NCI-H187 treated with DMSO at 0.1 percent for 48 hours (cell line): ENCODE results near the gene ACSF3.
"Not testable (repeated sequence)": the region's sequence is repeated elsewhere in the genome, so short reads cannot be mapped to it uniquely, and the experiment has no call there.

Experiments
- DNase-seq: peaks from one replicate; lab custom pipeline; 2025; lab: John Stamatoyannopoulos, UW

Gene ACSF3

DNA sequence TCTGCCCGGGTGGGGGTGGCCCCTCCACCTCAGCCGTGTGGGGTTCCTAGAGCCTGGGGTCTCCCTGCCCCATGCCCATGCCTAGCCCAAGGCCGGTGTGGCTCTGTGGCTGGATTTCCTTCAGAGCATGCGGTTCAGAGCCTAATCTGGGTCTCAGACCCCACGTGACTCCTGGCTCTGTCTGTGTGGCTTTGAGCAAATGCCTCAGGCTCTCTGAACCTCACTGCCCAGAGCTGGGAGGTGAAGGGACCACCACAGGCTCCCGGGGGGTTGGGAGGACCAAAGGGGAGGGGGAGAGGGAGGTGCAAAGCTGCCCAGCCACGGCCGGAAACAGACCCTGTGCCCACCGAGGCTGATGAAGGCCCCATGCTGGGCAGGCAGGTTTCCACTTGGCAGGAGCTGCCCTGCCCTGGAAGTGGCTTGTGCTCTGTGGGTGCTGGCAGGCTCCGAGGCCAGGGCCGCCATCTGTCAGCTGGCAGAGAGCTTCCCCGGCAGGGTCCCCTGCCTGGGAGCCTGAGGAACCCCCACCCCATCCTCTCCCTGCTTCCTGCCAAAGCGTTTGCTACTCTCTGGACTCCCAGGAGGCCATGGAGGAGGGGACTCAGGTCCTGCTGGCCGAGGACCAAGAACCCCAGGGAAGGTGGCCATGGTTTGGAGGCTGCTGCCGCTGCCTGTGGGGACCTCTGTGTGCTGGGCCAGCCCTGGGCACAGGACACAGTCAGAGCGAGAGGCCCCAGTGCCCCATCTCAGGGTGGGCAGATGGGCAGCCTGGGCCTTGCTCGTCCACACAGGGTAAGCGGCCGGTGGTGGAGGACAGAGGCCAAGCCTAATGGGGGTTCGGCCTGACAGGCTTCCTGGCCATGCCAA lies 81.9 kb downstream of the ACSF3 start:
- DNase-seq, result no peak

GRCh38 chr16:89176147-89176690 lies 82.6 kb downstream of the ACSF3 start:
- DNase-seq, result no peak

- no peak for DNase-seq
Measured at GRCh38 chr16:89176717-89177116, 83.1 kb downstream of the ACSF3 start.

- DNase-seq, result no peak
Measured at GRCh38 chr16:89177501-89177900, 83.8 kb downstream of the ACSF3 start.

DNA sequence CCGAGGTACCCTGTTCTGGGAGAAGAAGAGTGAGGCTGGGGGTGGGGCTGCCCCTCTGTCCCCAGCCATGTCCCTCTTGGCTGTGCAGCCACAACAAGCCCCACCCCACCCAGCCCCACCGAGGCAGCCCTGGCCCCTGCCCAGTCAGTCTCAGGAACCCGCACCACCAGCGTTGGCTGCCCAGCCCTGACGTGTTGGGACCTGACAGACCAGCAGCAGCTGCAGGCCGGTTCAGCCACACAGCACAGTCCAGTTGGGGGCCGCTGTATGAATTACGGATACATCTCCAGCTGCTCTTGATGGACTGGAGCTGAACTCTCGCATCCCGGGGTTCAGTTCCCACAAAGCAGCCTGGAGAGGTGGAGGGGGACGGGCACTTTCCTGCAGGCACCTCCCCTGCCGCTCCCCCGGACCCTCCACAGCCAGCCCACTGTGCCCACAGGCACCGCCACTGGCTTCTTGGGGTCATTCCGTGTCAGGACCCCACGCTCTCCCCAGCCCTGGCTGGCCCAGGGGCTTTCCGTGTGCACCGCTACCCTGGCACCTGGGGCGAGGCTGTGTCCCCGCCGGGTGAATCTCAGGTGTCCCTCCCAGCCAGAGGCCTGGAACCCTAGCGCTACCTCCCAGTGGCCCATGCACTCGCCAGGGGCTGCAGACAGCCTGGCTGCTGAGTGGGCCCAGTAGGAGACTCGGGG lies 84.9 kb downstream of the ACSF3 start:
- no peak for DNase-seq

DNA sequence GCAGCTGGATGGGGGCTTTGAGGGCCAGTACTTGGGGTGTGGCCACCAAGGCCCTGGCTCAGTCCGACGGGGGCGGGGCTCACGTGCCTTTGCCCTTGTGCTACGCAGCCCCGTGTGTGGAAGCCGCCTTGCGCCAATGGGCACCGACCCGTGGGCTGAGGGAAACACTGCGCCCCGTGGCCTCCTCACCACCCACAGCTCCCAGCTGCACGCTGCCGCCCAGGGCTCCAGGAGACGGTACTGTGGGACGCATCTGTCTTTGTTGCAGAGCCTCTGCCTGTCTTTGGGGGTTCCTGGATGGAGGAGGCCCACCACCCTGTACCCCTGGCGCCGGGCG lies 85.5 kb downstream of the ACSF3 start:
- no peak for DNase-seq

DNA sequence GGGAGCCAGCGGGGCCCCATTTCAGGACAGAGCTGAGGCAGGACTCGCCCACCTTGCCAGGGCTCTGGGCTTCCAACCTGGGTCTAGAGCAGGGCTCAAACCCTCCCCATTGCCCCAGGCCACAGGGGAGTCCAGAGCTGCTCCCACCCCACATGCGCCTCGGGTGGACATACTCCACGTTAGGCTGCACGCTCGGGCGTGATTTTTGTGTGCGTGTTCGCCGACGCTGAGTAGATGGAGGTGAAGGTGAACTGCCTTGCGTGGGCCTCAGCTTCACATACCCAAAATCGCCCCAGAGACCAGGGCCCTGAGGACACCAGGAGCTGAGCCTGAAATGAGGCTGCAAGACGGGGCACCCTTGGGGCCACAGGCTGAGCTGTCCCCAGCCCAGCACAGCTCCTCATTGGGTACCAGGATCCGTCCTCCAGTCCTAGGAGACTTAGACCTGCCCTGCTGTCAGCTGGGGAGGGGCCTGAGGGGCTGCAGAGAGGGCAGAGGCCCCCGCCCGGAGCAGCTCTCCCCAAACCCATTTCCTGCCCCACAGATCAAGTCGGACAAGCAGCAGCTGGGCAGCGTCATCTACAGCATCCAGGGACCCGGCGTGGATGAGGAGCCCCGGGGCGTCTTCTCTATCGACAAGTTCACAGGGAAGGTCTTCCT lies 86.1 kb downstream of the ACSF3 start:
- DNase-seq, result no peak

DNA sequence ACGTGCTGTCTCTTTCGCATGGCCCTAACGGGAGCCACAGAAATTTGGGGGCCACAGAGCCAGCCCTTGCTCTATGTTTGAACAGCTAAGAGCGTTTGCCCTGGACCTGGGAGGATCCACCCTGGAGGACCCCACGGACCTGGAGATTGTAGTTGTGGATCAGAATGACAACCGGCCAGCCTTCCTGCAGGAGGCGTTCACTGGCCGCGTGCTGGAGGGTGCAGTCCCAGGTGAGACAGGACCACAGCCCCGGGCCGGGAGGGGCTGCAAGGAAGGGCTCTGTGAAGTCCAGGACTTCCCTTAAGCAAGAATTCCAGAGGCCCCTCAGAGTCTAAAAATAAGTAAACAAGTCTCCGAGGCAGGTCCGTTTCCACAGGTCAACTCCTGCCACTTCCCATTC lies 89.8 kb downstream of the ACSF3 start:
- no peak for DNase-seq

DNA sequence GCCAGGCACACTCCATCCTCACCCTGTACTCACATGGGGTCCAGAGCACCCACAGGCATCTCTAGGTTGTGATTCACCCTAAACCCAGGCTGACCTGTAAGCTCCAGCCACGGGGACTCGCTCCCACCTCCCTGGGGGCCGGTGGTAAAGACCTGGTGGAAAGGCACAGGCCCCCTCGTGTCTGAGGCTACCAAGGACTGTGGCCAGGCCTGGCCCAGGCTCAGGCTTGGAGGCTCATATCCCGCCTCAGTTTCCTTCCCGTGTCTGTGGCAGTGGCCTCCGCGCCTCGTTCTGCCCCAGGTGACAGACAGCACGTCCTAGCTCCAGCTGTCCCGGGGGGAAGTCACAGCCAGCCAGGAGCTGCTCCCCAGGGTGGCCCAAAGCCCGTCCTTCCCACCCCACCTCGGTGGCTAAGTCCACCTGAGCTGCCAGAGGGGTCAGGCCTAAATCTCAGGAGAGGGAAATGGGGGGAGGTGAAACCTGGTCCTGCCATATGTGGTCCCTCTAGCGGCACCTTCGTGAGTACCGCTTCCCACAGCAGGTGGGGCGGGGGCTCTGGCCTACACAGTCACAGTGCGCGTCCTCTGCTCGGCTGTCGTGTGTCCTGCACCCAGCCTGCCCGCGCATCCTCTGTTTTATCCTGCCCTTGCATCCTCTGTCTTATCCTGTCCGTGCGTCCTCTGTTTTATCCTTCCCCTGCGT lies 90.5 kb downstream of the ACSF3 start:
- no peak for DNase-seq

DNA sequence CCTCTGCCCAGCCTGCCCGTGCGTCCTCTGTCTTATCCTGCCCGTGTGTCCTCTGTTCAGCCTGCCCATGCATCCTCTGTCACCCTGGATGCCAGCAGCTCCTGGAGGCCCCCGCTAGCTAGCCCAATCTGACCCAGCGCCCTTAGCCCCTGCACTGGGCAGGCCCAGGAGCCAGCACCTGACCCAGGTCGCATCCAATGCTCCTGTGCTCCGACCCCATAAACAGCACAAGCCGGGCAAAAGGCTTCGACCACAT lies 91.0 kb downstream of the ACSF3 start:
- no peak for DNase-seq

DNA sequence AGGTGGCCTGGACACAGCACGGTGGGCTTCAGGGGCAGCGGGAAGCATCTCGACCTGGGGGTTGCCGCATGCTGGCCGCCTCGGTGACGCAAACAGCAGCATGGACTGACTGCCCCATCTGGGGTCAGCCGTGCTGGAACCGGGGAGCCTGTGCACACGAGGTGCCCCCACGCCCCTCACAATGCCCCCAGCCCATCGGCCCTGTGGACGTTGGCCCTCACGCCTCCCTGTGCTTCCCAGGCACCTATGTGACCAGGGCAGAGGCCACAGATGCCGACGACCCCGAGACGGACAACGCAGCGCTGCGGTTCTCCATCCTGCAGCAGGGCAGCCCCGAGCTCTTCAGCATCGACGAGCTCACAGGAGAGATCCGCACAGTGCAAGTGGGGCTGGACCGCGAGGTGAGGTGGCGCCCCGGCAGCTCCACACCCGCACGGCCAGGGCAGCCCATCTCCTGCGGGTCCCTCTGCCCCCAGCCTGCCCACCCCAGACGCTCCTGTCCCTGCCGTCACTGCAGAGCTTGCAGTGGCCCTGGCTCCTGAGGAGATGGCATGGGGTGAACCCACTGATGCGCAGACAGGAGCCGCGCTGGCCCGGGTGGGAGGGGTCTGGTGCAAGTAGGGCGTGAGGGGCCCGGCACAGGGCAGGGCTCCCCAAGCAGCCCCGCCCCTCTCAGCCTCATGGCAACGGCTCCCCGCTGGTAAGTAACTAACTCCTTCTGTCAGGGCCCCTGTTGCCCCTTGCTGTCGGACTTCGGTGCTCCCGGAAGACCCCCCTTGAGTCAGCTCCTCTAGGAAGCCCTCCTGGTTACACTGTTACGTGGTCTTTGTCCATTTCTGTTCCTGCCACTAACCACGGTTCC lies 91.5 kb downstream of the ACSF3 start:
- DNase-seq, result no peak

DNA sequence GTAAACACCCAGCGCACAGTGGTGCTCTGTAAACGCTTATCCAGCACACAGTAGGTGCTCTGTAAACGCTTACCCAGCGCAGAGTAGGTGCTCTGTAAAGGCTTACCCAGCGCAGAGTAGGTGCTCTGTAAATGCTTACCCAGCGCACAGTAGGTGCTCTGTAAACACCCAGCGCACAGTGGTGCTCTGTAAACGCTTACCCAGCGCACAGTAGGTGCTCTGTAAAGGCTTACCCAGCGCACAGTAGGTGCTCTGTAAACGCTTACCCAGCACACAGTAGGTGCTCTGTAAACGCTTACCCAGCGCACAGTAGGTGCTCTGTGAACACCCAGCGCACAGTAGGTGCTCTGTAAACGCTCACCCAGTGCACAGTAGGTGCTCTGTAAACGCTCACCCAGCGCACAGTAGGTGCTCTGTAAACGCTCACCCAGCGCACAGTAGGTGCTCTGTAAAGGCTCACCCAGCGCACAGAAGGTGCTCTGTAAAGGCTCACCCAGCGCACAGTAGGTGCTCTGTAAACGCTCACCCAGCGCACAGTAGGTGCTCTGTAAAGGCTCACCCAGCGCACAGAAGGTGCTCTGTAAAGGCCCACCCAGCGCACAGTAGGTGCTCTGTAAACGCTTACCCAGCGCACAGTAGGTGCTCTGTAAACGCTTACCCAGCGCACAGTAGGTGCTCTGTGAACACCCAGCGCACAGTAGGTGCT lies 92.4 kb downstream of the ACSF3 start:
- not testable (repeated sequence) for DNase-seq

DNA sequence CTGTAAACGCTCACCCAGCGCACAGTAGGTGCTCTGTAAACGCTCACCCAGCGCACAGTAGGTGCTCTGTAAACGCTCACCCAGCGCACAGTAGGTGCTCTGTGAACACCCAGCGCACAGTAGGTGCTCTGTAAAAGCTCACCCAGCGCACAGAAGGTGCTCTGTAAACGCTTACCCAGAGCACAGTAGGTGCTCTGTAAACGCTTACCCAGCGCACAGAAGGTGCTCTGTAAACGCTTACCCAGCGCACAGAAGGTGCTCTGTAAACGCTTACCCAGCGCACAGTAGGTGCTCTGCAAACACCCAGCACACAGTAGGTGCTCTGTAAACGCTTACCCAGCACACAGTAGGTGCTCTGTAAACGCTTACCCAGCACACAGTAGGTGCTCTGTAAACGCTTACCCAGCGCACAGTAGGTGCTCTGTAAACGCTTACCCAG lies 93.0 kb downstream of the ACSF3 start:
- DNase-seq, result not testable (repeated sequence)

DNA sequence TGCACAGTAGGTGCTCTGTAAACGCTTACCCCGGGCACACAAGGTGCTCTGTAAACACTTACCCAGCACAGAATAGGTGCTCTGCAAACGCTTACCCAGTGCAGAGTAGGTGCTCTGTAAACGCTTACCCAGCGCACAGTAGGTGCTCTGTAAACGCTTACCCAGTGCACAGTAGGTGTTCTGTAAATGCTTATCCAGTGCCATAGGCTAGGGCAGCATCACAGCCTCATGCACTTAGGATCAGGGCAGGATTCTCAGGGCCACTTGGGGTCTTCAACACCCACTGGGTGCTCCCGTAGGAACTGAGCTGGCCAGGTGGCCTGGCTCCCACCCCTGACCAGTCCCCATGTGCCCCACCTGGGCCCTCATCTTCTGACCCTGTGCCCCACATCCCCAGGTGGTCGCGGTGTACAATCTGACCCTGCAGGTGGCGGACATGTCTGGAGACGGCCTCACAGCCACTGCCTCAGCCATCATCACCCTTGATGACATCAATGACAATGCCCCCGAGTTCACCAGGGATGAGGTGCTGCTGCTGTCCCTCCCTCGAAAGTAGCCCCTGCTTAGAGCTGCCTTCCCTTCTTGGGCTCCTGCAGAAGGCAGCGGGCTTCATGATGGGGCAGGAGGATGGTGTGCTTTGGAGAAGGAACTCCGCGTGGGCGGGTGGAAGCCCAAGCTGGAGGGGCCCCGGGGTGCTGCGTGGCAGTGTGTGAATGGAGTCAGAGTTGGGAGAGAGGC lies 93.5 kb downstream of the ACSF3 start:
- no peak for DNase-seq

GRCh38 chr16:89187770-89188392 lies 94.2 kb downstream of the ACSF3 start:
- no peak for DNase-seq

DNA sequence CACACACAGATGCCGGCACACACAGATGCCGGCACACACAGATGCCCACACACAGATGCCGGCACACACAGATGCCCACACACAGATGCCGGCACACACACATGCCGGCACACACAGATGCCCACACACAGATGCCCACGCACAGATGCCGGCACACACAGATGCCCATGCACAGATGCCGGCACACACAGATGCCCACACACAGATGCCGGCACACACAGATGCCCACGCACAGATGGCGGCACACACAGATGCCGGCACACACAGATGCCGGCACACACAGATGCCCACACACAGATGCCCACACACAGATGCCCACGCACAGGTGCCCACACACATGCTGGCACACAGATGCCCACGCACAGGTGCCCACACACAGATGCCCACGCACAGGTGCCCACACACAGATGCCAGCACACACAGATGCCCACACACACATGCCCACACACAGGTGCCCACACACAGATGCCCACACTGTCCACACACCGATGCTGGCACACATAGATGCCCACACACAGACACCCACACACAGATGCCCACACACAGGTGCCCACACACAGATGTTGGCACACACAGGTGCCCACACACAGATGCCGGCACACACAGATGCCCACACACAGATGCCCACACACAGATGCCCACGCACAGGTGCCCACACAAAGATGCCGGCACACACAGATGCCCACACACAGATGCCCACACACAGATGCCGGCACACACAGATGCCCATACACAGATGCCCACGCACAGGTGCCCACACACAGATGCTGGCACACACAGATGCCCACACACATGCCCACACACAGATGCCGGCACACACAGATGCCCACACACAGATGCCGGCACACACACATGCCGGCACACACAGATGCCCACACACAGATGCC lies 95.1 kb downstream of the ACSF3 start:
- DNase-seq, result not testable (repeated sequence)

DNA sequence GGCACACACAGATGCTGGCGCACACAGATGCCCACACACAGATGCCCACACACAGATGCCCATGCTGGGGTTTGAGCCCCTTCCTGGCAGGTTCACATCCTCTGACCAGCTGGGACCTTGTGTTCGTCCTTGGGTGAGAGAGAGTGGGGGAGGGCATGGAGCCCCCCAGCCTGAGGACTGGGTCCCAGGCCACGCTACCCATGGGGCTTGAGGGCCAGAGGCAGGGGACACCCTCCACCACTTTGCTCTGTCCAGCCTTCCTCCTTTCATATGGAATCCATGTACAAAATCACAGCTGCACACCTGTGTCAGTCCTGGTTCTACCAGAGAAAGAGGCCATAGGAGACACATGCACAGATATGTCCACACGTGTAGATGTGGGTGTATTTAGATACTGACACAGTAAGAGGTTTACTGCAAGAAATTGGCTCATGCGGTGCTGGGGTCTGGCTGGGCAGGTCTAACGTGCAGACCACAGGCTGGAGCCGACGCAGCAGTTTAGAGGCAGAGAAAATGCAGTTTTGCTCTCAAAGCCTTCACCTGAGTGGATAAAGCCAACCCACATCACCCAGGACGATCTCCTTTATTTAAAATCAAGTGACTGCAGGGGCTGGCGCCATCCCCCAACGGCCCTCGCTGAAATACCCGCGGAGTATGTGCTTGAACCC lies 95.8 kb downstream of the ACSF3 start:
- DNase-seq, result no peak
